ENCODE results near the gene MED19. TPM values are rescaled to one million over a fixed set of nuclear protein-coding genes. Genes with fewer than 3 reads are reported as not detected.

Gene MED19
- total and polyA plus RNA-seq, 2 donors (not counting 1 experiment from before 2014, with no cell fraction given): 16.0 to 28.9 TPM

- no peaks in the 10 kb centered on the region for H3K9me3 ChIP-seq (ENCODE audit: control insufficient read depth, insufficient read depth, low read depth, low read length)
- no peak overlapping the region for H3K9ac ChIP-seq (ENCODE audit: insufficient read depth, low read length)
- H4K20me1 ChIP-seq (ENCODE audit: control insufficient read depth, extremely low read depth, insufficient read depth, low read length): peaks cover 4% of the 10 kb centered on the region
- peaks cover 10% of the 10 kb centered on the region for H3K36me3 ChIP-seq (ENCODE audit: control insufficient read depth, insufficient read depth, low read length)
- H3K4me3 ChIP-seq (replicated peaks in 1 of 4; ENCODE audit: control extremely low read depth in 1 of 4, insufficient read depth in 1 of 4, low read depth in 3 of 4, low read length in 4 of 4): no peak overlapping the region
- no peak for TF ChIP-seq CTCF (conservative IDR thresholded peaks at IDR 0.05 in 1 of 2, IDR thresholded peaks at IDR 0.05 in 1 of 2; ENCODE audit: low read depth in 1 of 2, low read length in 2 of 2)
- TF ChIP-seq EZH2 (IDR thresholded peaks at IDR 0.05; ENCODE audit: low read length, missing control alignments): no peak
- H3K4me2 ChIP-seq (ENCODE audit: extremely low read depth, insufficient read depth, low read length): no peak overlapping the region
- peaks cover 64% of the 10 kb centered on the region for H3K79me2 ChIP-seq (ENCODE audit: control insufficient read depth, insufficient read depth, low read length)
- H3K4me1 ChIP-seq (ENCODE audit: control insufficient read depth, extremely low read depth, insufficient read depth, low read length): peaks cover 2% of the 10 kb centered on the region
- no peak overlapping the region for H3K27ac ChIP-seq (ENCODE audit: insufficient read depth, low read length)
- no peak for DNase-seq (ENCODE audit: low read depth in 2 of 2)
- no peaks in the 10 kb centered on the region for H3K27me3 ChIP-seq (ENCODE audit: control insufficient read depth, insufficient read depth, low read length)
- H2AFZ ChIP-seq (ENCODE audit: low read length): no peak overlapping the region
Measured at GRCh38 chr11:57675176-57675941, 36.7 kb downstream of the MED19 start.

GRCh38 chr11:57674251-57674650 lies 37.8 kb downstream of the MED19 start:
- Histone ChIP-seq H2AFZ (ENCODE audit: low read length) (no peak overlapping the region), H3K27ac (ENCODE audit: insufficient read depth, low read length) (no peak overlapping the region), H3K4me2 (ENCODE audit: extremely low read depth, insufficient read depth, low read length) (no peak overlapping the region), H3K9me3 (ENCODE audit: control insufficient read depth, insufficient read depth, low read depth, low read length) (no peaks in the 10 kb centered on the region), H3K79me2 (ENCODE audit: control insufficient read depth, insufficient read depth, low read length) (peaks cover 68% of the 10 kb centered on the region), H4K20me1 (ENCODE audit: control insufficient read depth, extremely low read depth, insufficient read depth, low read length) (peaks cover 2% of the 10 kb centered on the region), H3K36me3 (ENCODE audit: control insufficient read depth, insufficient read depth, low read length) (peaks cover 10% of the 10 kb centered on the region), H3K27me3 (ENCODE audit: control insufficient read depth, insufficient read depth, low read length) (no peaks in the 10 kb centered on the region), H3K9ac (ENCODE audit: insufficient read depth, low read length) (no peak overlapping the region), H3K4me3 (replicated peaks in 1 of 4; ENCODE audit: control extremely low read depth in 1 of 4, insufficient read depth in 1 of 4, low read depth in 3 of 4, low read length in 4 of 4) (no peak overlapping the region), H3K4me1 (ENCODE audit: control insufficient read depth, extremely low read depth, insufficient read depth, low read length) (no peaks in the 10 kb centered on the region)
- DNase-seq (ENCODE audit: low read depth in 2 of 2): no peak
- no peak for TF ChIP-seq EZH2 (IDR thresholded peaks at IDR 0.05; ENCODE audit: low read length, missing control alignments)

- Histone ChIP-seq H3K9ac (ENCODE audit: insufficient read depth, low read length) (peak overlapping the region; percentile 93), H3K4me3 (replicated peaks in 1 of 4; ENCODE audit: control extremely low read depth in 1 of 4, insufficient read depth in 1 of 4, low read depth in 3 of 4, low read length in 4 of 4) (peak overlapping the region; percentile 67 to 99 (median 86)), H2AFZ (ENCODE audit: low read length) (peak overlapping the region; percentile 87), H3K79me2 (ENCODE audit: control insufficient read depth, insufficient read depth, low read length) (peaks cover 51% of the 10 kb centered on the region), H3K4me1 (ENCODE audit: control insufficient read depth, extremely low read depth, insufficient read depth, low read length) (peaks cover 4% of the 10 kb centered on the region), H3K4me2 (ENCODE audit: extremely low read depth, insufficient read depth, low read length) (peak overlapping the region; percentile 76), H4K20me1 (ENCODE audit: control insufficient read depth, extremely low read depth, insufficient read depth, low read length) (peaks cover 2% of the 10 kb centered on the region), H3K27me3 (ENCODE audit: control insufficient read depth, insufficient read depth, low read length) (no peaks in the 10 kb centered on the region), H3K9me3 (ENCODE audit: control insufficient read depth, insufficient read depth, low read depth, low read length) (no peaks in the 10 kb centered on the region), H3K27ac (ENCODE audit: insufficient read depth, low read length) (peak overlapping the region; percentile 100), H3K36me3 (ENCODE audit: control insufficient read depth, insufficient read depth, low read length) (peaks cover 4% of the 10 kb centered on the region)
- TF ChIP-seq CTCF (conservative IDR thresholded peaks at IDR 0.05 in 1 of 2, IDR thresholded peaks at IDR 0.05 in 1 of 2; ENCODE audit: low read depth in 1 of 2, low read length in 2 of 2) (no peak), EZH2 (IDR thresholded peaks at IDR 0.05; ENCODE audit: low read length, missing control alignments) (no peak)
- DNase-seq (ENCODE audit: low read depth in 2 of 2): no peak
Measured at GRCh38 chr11:57668434-57668782, 43.6 kb downstream of the MED19 start.

Data from fibroblast of lung (primary cell).